ENCODE measurements around the gene MOCOS. TPM values are rescaled to one million over a fixed set of nuclear protein-coding genes. Genes with fewer than 3 reads are reported as not detected.
"Not testable (repeated sequence)": the region's sequence is repeated elsewhere in the genome, so short reads cannot be mapped to it uniquely, and the experiment has no call there.

Gene MOCOS
- polyA plus RNA-seq, 1 donor = 3.8 TPM

- Histone ChIP-seq H3K36me3 (ENCODE audit: control insufficient read depth, insufficient read depth, low read length) (no peaks in the 10 kb centered on the region), H3K27me3 (ENCODE audit: control insufficient read depth, insufficient read depth, low read length) (no peaks in the 10 kb centered on the region), H3K4me3 (ENCODE audit: low read length) (no peak overlapping the region), H3K4me1 (ENCODE audit: control insufficient read depth, insufficient read depth, low read length) (peaks cover 14% of the 10 kb centered on the region), H3K9me3 (ENCODE audit: control insufficient read depth, low read depth, low read length) (no peaks in the 10 kb centered on the region), H3K27ac (ENCODE audit: low read length) (no peak overlapping the region)
- no CpG with 5 or more reads among the region's 9 CpGs for WGBS (ENCODE audit: insufficient coverage, low lambda C conversion rate)
- DNase-seq = peak in 1 of 2 donors; percentile 3
Observed at GRCh38 chr18:36215577-36215976, 28.3 kb downstream of the MOCOS start.

- H3K4me1 ChIP-seq (ENCODE audit: control insufficient read depth, insufficient read depth, low read length) = peaks cover 14% of the 10 kb centered on the region
- peak; percentile 81 to 90 for DNase-seq
- H3K36me3 ChIP-seq (ENCODE audit: control insufficient read depth, insufficient read depth, low read length) = no peaks in the 10 kb centered on the region
- no peaks in the 10 kb centered on the region for H3K9me3 ChIP-seq (ENCODE audit: control insufficient read depth, low read depth, low read length)
- 24% methylated on average over 2 of the region's 3 CpGs for WGBS (ENCODE audit: insufficient coverage, low lambda C conversion rate)
- H3K4me3 ChIP-seq (ENCODE audit: low read length) = no peak overlapping the region
- peak overlapping the region; percentile 48 for H3K27ac ChIP-seq (ENCODE audit: low read length)
- H3K27me3 ChIP-seq (ENCODE audit: control insufficient read depth, insufficient read depth, low read length) = no peaks in the 10 kb centered on the region
Observed at GRCh38 chr18:36217348-36217747, 30.1 kb downstream of the MOCOS start.

- Histone ChIP-seq H3K27me3 (ENCODE audit: control insufficient read depth, insufficient read depth, low read length) (no peaks in the 10 kb centered on the region), H3K27ac (ENCODE audit: low read length) (no peak overlapping the region), H3K4me1 (ENCODE audit: control insufficient read depth, insufficient read depth, low read length) (no peaks in the 10 kb centered on the region), H3K36me3 (ENCODE audit: control insufficient read depth, insufficient read depth, low read length) (no peaks in the 10 kb centered on the region), H3K9me3 (ENCODE audit: control insufficient read depth, low read depth, low read length) (peaks cover 10% of the 10 kb centered on the region), H3K4me3 (ENCODE audit: low read length) (no peak overlapping the region)
- no CpG with 5 or more reads among the region's 1 CpG for WGBS (ENCODE audit: insufficient coverage, low lambda C conversion rate)
- no peak for DNase-seq
Observed at GRCh38 chr18:36229188-36229587, 41.9 kb downstream of the MOCOS start.

DNA sequence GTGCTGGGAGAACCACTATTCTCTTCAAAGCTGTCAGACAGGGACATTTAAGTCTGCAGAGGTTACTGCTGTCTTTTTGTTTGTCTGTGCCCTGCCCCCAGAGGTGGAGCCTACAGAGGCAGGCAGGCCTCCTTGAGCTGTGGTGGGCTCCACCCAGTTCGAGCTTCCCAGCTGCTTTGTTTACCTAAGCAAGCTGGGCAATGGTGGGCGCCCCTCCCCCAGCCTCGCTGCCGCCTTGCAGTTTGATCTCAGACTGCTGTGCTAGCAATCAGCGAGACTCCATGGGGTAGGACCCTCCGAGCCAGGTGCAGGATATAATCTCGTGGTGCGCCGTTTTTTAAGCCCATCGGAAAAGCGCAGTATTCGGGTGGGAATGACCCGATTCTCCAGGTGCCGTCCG, 53.2 kb downstream of the MOCOS start:
- not testable (repeated sequence) for H3K4me1 ChIP-seq (ENCODE audit: control insufficient read depth, insufficient read depth, low read length); H3K36me3 ChIP-seq (ENCODE audit: control insufficient read depth, insufficient read depth, low read length); H3K27me3 ChIP-seq (ENCODE audit: control insufficient read depth, insufficient read depth, low read length); H3K9me3 ChIP-seq (ENCODE audit: control insufficient read depth, low read depth, low read length); DNase-seq; H3K4me3 ChIP-seq (ENCODE audit: low read length); H3K27ac ChIP-seq (ENCODE audit: low read length)
- no CpG with 5 or more reads among the region's 15 CpGs for WGBS (ENCODE audit: insufficient coverage, low lambda C conversion rate)

DNA sequence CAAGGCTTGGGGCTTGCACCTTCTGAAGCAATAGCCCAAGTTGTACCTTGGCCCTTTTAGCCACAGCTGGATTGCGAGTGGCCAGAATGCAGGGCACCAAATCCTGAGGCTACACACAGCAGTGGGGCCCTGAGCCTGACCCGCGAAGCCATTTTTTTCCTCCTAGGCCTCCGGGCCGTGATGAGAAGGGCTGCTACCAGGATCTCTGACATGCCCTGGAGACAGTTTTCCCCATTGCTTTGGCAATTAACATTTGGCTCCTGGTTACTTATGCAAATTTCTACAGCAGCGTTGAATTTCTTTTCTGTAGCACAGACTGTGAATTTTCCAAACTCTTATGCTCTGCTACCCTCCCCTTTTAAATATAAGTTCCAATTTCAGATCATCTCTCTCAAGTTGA, 54.5 kb downstream of the MOCOS start:
- Histone ChIP-seq H3K27ac (ENCODE audit: low read length) (no peak overlapping the region), H3K9me3 (ENCODE audit: control insufficient read depth, low read depth, low read length) (no peaks in the 10 kb centered on the region), H3K36me3 (ENCODE audit: control insufficient read depth, insufficient read depth, low read length) (no peaks in the 10 kb centered on the region), H3K4me3 (ENCODE audit: low read length) (no peak overlapping the region), H3K27me3 (ENCODE audit: control insufficient read depth, insufficient read depth, low read length) (no peaks in the 10 kb centered on the region), H3K4me1 (ENCODE audit: control insufficient read depth, insufficient read depth, low read length) (no peaks in the 10 kb centered on the region)
- no CpG with 5 or more reads among the region's 6 CpGs for WGBS (ENCODE audit: insufficient coverage, low lambda C conversion rate)
- DNase-seq = no peak

DNA sequence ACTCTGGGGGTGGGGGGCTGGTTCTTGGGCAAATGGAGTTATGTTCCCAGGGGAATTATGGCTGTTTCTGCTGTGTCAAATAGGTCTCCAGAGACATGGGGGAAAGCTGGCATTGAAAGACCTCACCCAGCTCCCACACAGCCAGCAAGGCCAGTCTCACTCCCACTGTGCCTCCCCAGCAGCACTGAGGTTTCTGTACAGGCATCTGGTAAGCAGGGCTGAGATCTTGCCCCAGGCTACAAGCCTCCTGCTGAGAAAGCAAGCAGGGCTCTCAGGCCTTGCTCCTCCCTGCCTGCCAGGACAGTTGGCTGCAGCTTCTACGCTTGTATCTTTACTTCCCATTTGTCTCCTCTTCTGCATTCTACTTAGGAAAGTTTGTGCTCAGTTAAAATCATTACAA, 59.7 kb downstream of the MOCOS start:
- WGBS (ENCODE audit: insufficient coverage, low lambda C conversion rate) = 100% methylated on average over 1 of the region's 1 CpG
- no peaks in the 10 kb centered on the region for H3K9me3 ChIP-seq (ENCODE audit: control insufficient read depth, low read depth, low read length)
- H3K4me3 ChIP-seq (ENCODE audit: low read length) = no peak overlapping the region
- no peaks in the 10 kb centered on the region for H3K36me3 ChIP-seq (ENCODE audit: control insufficient read depth, insufficient read depth, low read length)
- no peaks in the 10 kb centered on the region for H3K27me3 ChIP-seq (ENCODE audit: control insufficient read depth, insufficient read depth, low read length)
- no peak for DNase-seq
- H3K4me1 ChIP-seq (ENCODE audit: control insufficient read depth, insufficient read depth, low read length) = no peaks in the 10 kb centered on the region
- no peak overlapping the region for H3K27ac ChIP-seq (ENCODE audit: low read length)

- Histone ChIP-seq H3K27ac (ENCODE audit: low read length) (no peak overlapping the region), H3K4me3 (ENCODE audit: low read length) (no peak overlapping the region), H3K36me3 (ENCODE audit: control insufficient read depth, insufficient read depth, low read length) (no peaks in the 10 kb centered on the region), H3K4me1 (ENCODE audit: control insufficient read depth, insufficient read depth, low read length) (no peaks in the 10 kb centered on the region), H3K9me3 (ENCODE audit: control insufficient read depth, low read depth, low read length) (no peaks in the 10 kb centered on the region), H3K27me3 (ENCODE audit: control insufficient read depth, insufficient read depth, low read length) (no peaks in the 10 kb centered on the region)
- peak in 1 of 2 donors; percentile 6 for DNase-seq
Observed at GRCh38 chr18:36249392-36249791, 62.1 kb downstream of the MOCOS start.

- H3K36me3 ChIP-seq (ENCODE audit: control insufficient read depth, insufficient read depth, low read length) = no peaks in the 10 kb centered on the region
- H3K27ac ChIP-seq (ENCODE audit: low read length) = no peak overlapping the region
- 83% methylated on average over 1 of the region's 2 CpGs for WGBS (ENCODE audit: insufficient coverage, low lambda C conversion rate)
- H3K4me3 ChIP-seq (ENCODE audit: low read length) = no peak overlapping the region
- no peaks in the 10 kb centered on the region for H3K9me3 ChIP-seq (ENCODE audit: control insufficient read depth, low read depth, low read length)
- H3K27me3 ChIP-seq (ENCODE audit: control insufficient read depth, insufficient read depth, low read length) = no peaks in the 10 kb centered on the region
- H3K4me1 ChIP-seq (ENCODE audit: control insufficient read depth, insufficient read depth, low read length) = no peaks in the 10 kb centered on the region
- no peak for DNase-seq
Observed at GRCh38 chr18:36250827-36251226, 63.5 kb downstream of the MOCOS start.

DNA sequence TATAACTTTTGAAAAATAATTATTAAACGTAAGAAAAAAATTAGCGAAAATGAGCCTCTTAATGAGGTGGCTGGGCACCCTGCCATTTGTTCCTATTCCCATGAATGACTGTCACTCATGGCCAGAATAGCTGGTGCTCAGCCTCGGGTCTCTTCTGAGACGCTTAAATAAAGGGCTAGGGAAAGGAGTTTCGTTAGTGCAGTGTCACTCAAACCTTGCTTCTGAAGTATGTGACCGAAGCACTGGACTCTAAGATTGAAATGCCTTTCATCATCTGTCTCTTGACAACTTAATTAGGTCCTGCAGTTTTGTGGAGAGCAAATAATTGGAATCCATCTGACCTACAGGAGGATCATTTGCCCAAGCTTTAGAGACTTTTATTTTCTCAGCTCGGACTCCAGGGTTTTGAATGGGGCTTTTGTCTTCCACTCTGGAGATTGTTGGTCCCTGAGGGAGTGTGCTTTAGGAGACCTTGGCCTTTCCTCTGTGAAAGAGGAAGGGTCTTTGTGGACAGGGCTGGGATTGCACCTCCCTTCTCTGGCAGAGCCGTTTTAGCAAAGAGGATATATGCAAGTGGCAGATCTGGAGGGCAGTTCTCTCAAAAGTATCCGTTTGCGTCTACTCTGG, 67.9 kb downstream of the MOCOS start:
- no peaks in the 10 kb centered on the region for H3K36me3 ChIP-seq (ENCODE audit: control insufficient read depth, insufficient read depth, low read length)
- WGBS (ENCODE audit: insufficient coverage, low lambda C conversion rate) = 100% methylated on average over 3 of the region's 10 CpGs
- no peak for DNase-seq

GRCh38 chr18:36256094-36256493, 68.8 kb downstream of the MOCOS start:
- Histone ChIP-seq H3K27ac (ENCODE audit: low read length) (no peak overlapping the region), H3K36me3 (ENCODE audit: control insufficient read depth, insufficient read depth, low read length) (no peaks in the 10 kb centered on the region), H3K4me3 (ENCODE audit: low read length) (no peak overlapping the region), H3K9me3 (ENCODE audit: control insufficient read depth, low read depth, low read length) (no peaks in the 10 kb centered on the region), H3K27me3 (ENCODE audit: control insufficient read depth, insufficient read depth, low read length) (no peaks in the 10 kb centered on the region), H3K4me1 (ENCODE audit: control insufficient read depth, insufficient read depth, low read length) (no peaks in the 10 kb centered on the region)
- 100% methylated on average over 1 of the region's 7 CpGs for WGBS (ENCODE audit: insufficient coverage, low lambda C conversion rate)
- DNase-seq = no peak

More for the DNA sequence above, 67.9 kb downstream of the MOCOS start:
- Histone ChIP-seq H3K9me3 (ENCODE audit: control insufficient read depth, low read depth, low read length) (no peaks in the 10 kb centered on the region), H3K27me3 (ENCODE audit: control insufficient read depth, insufficient read depth, low read length) (no peaks in the 10 kb centered on the region), H3K4me3 (ENCODE audit: low read length) (no peak overlapping the region), H3K4me1 (ENCODE audit: control insufficient read depth, insufficient read depth, low read length) (no peaks in the 10 kb centered on the region), H3K27ac (ENCODE audit: low read length) (no peak overlapping the region)

- Histone ChIP-seq H3K36me3 (ENCODE audit: control insufficient read depth, insufficient read depth, low read length) (no peaks in the 10 kb centered on the region), H3K9me3 (ENCODE audit: control insufficient read depth, low read depth, low read length) (no peaks in the 10 kb centered on the region), H3K4me1 (ENCODE audit: control insufficient read depth, insufficient read depth, low read length) (no peaks in the 10 kb centered on the region), H3K27me3 (ENCODE audit: control insufficient read depth, insufficient read depth, low read length) (no peaks in the 10 kb centered on the region), H3K27ac (ENCODE audit: low read length) (no peak overlapping the region), H3K4me3 (ENCODE audit: low read length) (no peak overlapping the region)
- no peak for DNase-seq
- WGBS (ENCODE audit: insufficient coverage, low lambda C conversion rate) = 100% methylated on average over 1 of the region's 1 CpG
Observed at GRCh38 chr18:36262971-36263370, 75.7 kb downstream of the MOCOS start.
